ENCODE measurements around the gene PDE8B.

DNA sequence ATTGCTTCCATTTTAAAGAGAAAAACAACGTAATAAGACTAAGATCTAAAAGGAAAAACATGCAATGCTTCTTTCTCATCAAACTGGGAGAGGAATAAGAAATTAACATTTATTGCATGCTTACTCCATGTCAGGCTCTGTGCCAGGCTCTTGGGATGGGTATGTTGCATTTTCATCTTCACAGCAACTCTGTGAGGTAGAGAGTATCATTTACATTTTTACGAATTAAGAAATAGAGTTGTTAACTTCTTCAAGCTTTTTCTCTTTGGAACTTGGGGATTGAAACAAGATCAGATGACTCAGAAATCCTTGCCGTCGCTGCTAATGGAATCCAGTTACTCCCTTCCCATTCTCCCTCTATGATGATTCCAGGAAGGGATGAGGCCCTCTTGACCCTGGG is 39.5 kb downstream of the PDE8B start:
- TF ChIP-seq, protein P1, sequence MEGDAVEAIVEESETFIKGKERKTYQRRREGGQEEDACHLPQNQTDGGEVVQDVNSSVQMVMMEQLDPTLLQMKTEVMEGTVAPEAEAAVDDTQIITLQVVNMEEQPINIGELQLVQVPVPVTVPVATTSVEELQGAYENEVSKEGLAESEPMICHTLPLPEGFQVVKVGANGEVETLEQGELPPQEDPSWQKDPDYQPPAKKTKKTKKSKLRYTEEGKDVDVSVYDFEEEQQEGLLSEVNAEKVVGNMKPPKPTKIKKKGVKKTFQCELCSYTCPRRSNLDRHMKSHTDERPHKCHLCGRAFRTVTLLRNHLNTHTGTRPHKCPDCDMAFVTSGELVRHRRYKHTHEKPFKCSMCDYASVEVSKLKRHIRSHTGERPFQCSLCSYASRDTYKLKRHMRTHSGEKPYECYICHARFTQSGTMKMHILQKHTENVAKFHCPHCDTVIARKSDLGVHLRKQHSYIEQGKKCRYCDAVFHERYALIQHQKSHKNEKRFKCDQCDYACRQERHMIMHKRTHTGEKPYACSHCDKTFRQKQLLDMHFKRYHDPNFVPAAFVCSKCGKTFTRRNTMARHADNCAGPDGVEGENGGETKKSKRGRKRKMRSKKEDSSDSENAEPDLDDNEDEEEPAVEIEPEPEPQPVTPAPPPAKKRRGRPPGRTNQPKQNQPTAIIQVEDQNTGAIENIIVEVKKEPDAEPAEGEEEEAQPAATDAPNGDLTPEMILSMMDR (IDR thresholded peaks at IDR 0.05 in 4 of 5, conservative IDR thresholded peaks at IDR 0.05 in 1 of 5) = no peak
- TF ChIP-seq POLR2A (IDR thresholded peaks at IDR 0.05) = no peak

All from gastrocnemius medialis (tissue), 4 donors.